Measurements from ENCODE around the gene PNRC1. TPM values are rescaled to one million over a fixed set of nuclear protein-coding genes. Genes with fewer than 3 reads are reported as not detected.
A peak's percentile ranks its signal among the peaks of the same experiment; 100 is the strongest.
"Not testable (repeated sequence)": the region's sequence is repeated elsewhere in the genome, so short reads cannot be mapped to it uniquely, and the experiment has no call there.

PNRC1 gene
- total RNA-seq, result 100 to 1,000 TPM in 5 of 6 donors, 10 to 100 TPM in 1; 96.4 to 238 (median 167) TPM

GRCh38 chr6:89080281-89081128, at the start of gene PNRC1:
TSS of gene PNRC1 (plus strand) at chr6:89080751. CDS start at chr6:89080895, 144 bp downstream.
- Histone ChIP-seq H3K36me3 (peaks cover 10 to 27% (median 15%) of the 10 kb centered on the region in 4 donors), H3K27me3 (no peaks in the 10 kb centered on the region), H3K4me3 (peak within 1 kb of the TSS; percentile 57 to 96 (median 88)), H3K27ac (peak within 1 kb of the TSS; percentile 98 to 100 (median 100)), H3K9me3 (no peaks in the 10 kb centered on the region), H3K4me1 (peaks cover 25 to 27% (median 25%) of the 10 kb centered on the region in 4 donors)
- TF ChIP-seq POLR2AphosphoS5 (IDR thresholded peaks at IDR 0.05), result peak; percentile 99 to 100
- TF ChIP-seq EP300 (IDR thresholded peaks at IDR 0.05), result peak in 1 of 4 donors; percentile 84
- TF ChIP-seq CTCF (IDR thresholded peaks at IDR 0.05), result peak in 1 of 6 experiments; percentile 19
- TF ChIP-seq POLR2A (IDR thresholded peaks at IDR 0.05), result peak; percentile 98 to 100 (median 100)
- WGBS, 2 donors, result 1 to 2% methylated on average over 29 to 44 of the region's 63 CpGs
- DNase-seq (peak; percentile 100), ATAC-seq (ENCODE audit: low FRiP score in 2 of 2) (peak; percentile 95 to 98)

- H3K36me3 ChIP-seq, result no peaks in the 10 kb centered on the region
- H3K27ac ChIP-seq, result no peak overlapping the region
- no peak overlapping the region for H3K4me3 ChIP-seq
- H3K4me1 ChIP-seq, result peaks cover 22 to 44% (median 35%) of the 10 kb centered on the region in 4 donors
- no peak for ATAC-seq (ENCODE audit: low FRiP score in 2 of 2)
- TF ChIP-seq CTCF (IDR thresholded peaks at IDR 0.05) (no peak), POLR2A (IDR thresholded peaks at IDR 0.05) (no peak), EP300 (IDR thresholded peaks at IDR 0.05) (no peak), POLR2AphosphoS5 (IDR thresholded peaks at IDR 0.05) (no peak)
- H3K9me3 ChIP-seq, result peaks cover 0 to 3% (median under 1%) of the 10 kb centered on the region in 4 donors
- DNase-seq, result no peak
- H3K27me3 ChIP-seq, result no peaks in the 10 kb centered on the region
- WGBS, 2 donors, result 57 to 61% methylated on average over 2 of the region's 2 CpGs
Observed at GRCh38 chr6:89032599-89032998, 48.0 kb upstream of the PNRC1 start.

- TF ChIP-seq EP300 (IDR thresholded peaks at IDR 0.05), result no peak
- TF ChIP-seq CTCF (IDR thresholded peaks at IDR 0.05), result no peak
- no peak for TF ChIP-seq POLR2AphosphoS5 (IDR thresholded peaks at IDR 0.05)
- TF ChIP-seq POLR2A (IDR thresholded peaks at IDR 0.05), result no peak
- Histone ChIP-seq H3K4me1 (peaks cover 22 to 44% (median 35%) of the 10 kb centered on the region in 4 donors), H3K36me3 (no peaks in the 10 kb centered on the region), H3K9me3 (peaks cover 0 to 10% (median 8%) of the 10 kb centered on the region in 4 donors), H3K4me3 (no peak overlapping the region), H3K27me3 (no peaks in the 10 kb centered on the region), H3K27ac (peak overlapping the region in 3 of 4 donors; percentile 89 to 93 (median 89))
- ATAC-seq (ENCODE audit: low FRiP score in 2 of 2) (no peak), DNase-seq (no peak)
- WGBS, 2 donors, result 29 to 33% methylated on average over 1 of the region's 1 CpG
Observed at GRCh38 chr6:89033461-89033860, 47.1 kb upstream of the PNRC1 start.

- DNase-seq, H3K36me3 ChIP-seq: not testable (repeated sequence)
- H3K27ac ChIP-seq, result peak overlapping the region; percentile 89 to 93 (median 89)
Observed at GRCh38 chr6:89034116-89034515, 46.4 kb upstream of the PNRC1 start.

GRCh38 chr6:89034586-89035251, 45.8 kb upstream of the PNRC1 start:
- H3K4me1 ChIP-seq, result peaks cover 22 to 44% (median 35%) of the 10 kb centered on the region in 4 donors
- peak; percentile 76 to 85 for ATAC-seq (ENCODE audit: low FRiP score in 2 of 2)

More at GRCh38 chr6:89034116-89034515, 46.4 kb upstream of the PNRC1 start:
- H3K9me3 ChIP-seq, result peaks cover 0 to 11% (median 8%) of the 10 kb centered on the region in 4 donors
- not testable (repeated sequence) for H3K4me3 ChIP-seq; ATAC-seq (ENCODE audit: low FRiP score in 2 of 2); H3K27me3 ChIP-seq
- WGBS, 2 donors, result 85 to 91% methylated on average over 4 of the region's 4 CpGs
- peaks cover 22 to 44% (median 35%) of the 10 kb centered on the region in 4 donors for H3K4me1 ChIP-seq

More at GRCh38 chr6:89034586-89035251, 45.8 kb upstream of the PNRC1 start:
- TF ChIP-seq POLR2AphosphoS5 (IDR thresholded peaks at IDR 0.05), result peak in 1 of 2 donors; percentile 85
- TF ChIP-seq CTCF (IDR thresholded peaks at IDR 0.05), result no peak
- TF ChIP-seq POLR2A (IDR thresholded peaks at IDR 0.05), result peak in 1 of 4 donors; percentile 20
- TF ChIP-seq EP300 (IDR thresholded peaks at IDR 0.05), result peak in 2 of 4 donors; percentile 2 to 72
- Histone ChIP-seq H3K4me3 (peak overlapping the region in 1 of 4 donors; percentile 0), H3K27me3 (no peaks in the 10 kb centered on the region), H3K9me3 (peaks cover 0 to 11% (median 8%) of the 10 kb centered on the region in 4 donors), H3K27ac (peak overlapping the region; percentile 89 to 93 (median 89)), H3K36me3 (no peaks in the 10 kb centered on the region)
- 54 to 65% methylated on average over 7 of the region's 7 CpGs for WGBS, 2 donors
- peak in 1 of 2 donors; percentile 71 for DNase-seq
